Chondrocyte (in vitro differentiated cells): ENCODE results near the gene TBCE. TPM values are rescaled to one million over a fixed set of nuclear protein-coding genes. Genes with fewer than 3 reads are reported as not detected.

Experiments
- DNase-seq: peaks from one replicate; pipeline ENCODE4 v3.0.0; 2021; ENCODE audit warnings: mixed read lengths, low spot score
- H3K27ac Mint-ChIP-seq: one replicate; pipeline ENCODE4 v1.8.0; 2021; ENCODE audit warnings: mild to moderate bottlenecking, moderate library complexity, mixed read lengths; ENCODE audit not compliant: unreplicated experiment
- H3K27me3 Mint-ChIP-seq: 2 replicates; pipeline ENCODE4 v1.8.0; 2021; ENCODE audit warnings: low read depth, mixed read lengths
- H3K36me3 Mint-ChIP-seq: 2 replicates; pipeline ENCODE4 v1.8.0; 2021; ENCODE audit warnings: low read depth, mixed read lengths
- H3K4me1 Mint-ChIP-seq: 2 replicates; pipeline ENCODE4 v1.8.0; 2021; ENCODE audit warnings: low read depth, mild to moderate bottlenecking, mixed read lengths
- H3K4me3 Mint-ChIP-seq: one replicate; pipeline ENCODE4 v1.8.0; 2021; ENCODE audit warnings: mild to moderate bottlenecking, moderate library complexity, mixed read lengths; ENCODE audit not compliant: unreplicated experiment
- H3K9me3 Mint-ChIP-seq: 2 replicates; pipeline ENCODE4 v1.8.0; 2021; ENCODE audit warnings: low read depth, mixed read lengths
- long read RNA-seq: library from polyadenylated mRNA; stranded (forward); transcript quantifications from one replicate; pipeline ENCODE4 v2.0.0, GENCODE V29; 2021
- total RNA-seq: library from RNA; stranded (reverse); gene quantifications from 3 replicates; pipeline ENCODE4 v1.2.1, GENCODE V29; 2021
- TF ChIP-seq, protein P1 (sequence below): fragments of 200-600 bp; sonication (generic); IDR thresholded peaks from 2 replicates; pipeline ENCODE4 v1.5.0; 2021; ENCODE audit warnings: antibody characterized with exemption, mild to moderate bottlenecking, moderate library complexity

The TBCE gene, protein sequence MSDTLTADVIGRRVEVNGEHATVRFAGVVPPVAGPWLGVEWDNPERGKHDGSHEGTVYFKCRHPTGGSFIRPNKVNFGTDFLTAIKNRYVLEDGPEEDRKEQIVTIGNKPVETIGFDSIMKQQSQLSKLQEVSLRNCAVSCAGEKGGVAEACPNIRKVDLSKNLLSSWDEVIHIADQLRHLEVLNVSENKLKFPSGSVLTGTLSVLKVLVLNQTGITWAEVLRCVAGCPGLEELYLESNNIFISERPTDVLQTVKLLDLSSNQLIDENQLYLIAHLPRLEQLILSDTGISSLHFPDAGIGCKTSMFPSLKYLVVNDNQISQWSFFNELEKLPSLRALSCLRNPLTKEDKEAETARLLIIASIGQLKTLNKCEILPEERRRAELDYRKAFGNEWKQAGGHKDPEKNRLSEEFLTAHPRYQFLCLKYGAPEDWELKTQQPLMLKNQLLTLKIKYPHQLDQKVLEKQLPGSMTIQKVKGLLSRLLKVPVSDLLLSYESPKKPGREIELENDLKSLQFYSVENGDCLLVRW
- total RNA-seq, result 16.6 to 23.3 TPM (median 23.2 TPM) in 3 replicates
- long read RNA-seq, full-length matches to known transcripts, result 25 of 28 reads
- long read RNA-seq, partial matches to known transcripts, result 0 of 28 reads
- long read RNA-seq, other reads (novel, unspliced or antisense), result 3 of 28 reads

DNA sequence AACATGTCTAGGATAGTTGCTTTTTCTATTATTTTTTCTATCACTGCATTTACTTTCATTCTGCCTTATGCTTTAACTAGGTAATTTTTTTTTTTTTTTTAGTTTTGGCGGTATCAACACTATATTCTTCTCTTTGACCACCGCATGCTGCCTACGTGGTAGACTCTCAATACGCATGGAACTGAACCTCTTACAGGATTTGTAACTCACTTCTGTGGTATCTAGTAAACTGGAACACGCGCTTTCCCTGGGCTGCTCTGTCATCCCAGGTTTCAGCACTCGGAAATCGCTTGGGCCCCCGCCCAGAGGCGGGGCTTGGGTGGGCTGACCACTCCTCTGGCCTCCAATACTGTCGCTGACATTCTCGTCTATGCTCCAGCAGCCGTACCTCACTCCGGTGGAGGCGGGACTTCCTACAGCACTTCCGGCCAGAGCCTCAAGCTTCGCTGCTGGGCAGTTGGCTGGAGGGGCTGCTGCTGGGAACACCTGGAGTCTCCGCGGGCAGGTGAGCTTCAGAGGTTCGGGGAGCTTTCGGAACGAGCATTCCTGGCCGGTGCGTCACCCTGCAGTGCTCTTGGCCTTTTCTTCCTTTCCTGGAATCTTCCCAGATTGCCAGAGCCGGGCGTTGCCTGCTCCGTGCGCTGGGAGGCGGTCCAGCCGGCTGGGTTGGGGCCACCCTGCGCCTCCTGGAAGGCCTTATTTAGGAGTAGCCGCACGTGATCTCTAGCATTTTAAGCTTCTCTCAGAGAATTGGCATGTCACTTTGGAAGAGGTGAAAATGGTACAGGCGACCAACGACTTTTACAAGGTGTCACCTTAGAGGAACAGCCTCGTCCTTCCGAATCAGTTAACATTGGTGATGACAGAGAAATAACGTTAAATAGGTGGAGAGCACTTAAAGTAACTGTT is at the start of gene TBCE:
TBCE (plus strand) TSS at position 428 of the 909 bp plus-strand sequence. CDS start 12,623 bp downstream, outside the sequence.
- Mint-ChIP-seq H3K4me3 (peak within 1 kb of the TSS; percentile 95), H3K9me3 (no peaks in the 10 kb centered on the region), H3K4me1 (peaks cover 32% of the 10 kb centered on the region), H3K27me3 (no peaks in the 10 kb centered on the region), H3K36me3 (no peaks in the 10 kb centered on the region), H3K27ac (peak within 1 kb of the TSS; percentile 97)
- TF ChIP-seq, protein P1, sequence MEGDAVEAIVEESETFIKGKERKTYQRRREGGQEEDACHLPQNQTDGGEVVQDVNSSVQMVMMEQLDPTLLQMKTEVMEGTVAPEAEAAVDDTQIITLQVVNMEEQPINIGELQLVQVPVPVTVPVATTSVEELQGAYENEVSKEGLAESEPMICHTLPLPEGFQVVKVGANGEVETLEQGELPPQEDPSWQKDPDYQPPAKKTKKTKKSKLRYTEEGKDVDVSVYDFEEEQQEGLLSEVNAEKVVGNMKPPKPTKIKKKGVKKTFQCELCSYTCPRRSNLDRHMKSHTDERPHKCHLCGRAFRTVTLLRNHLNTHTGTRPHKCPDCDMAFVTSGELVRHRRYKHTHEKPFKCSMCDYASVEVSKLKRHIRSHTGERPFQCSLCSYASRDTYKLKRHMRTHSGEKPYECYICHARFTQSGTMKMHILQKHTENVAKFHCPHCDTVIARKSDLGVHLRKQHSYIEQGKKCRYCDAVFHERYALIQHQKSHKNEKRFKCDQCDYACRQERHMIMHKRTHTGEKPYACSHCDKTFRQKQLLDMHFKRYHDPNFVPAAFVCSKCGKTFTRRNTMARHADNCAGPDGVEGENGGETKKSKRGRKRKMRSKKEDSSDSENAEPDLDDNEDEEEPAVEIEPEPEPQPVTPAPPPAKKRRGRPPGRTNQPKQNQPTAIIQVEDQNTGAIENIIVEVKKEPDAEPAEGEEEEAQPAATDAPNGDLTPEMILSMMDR, result peak; percentile 64
- peak; percentile 96 for DNase-seq

DNA sequence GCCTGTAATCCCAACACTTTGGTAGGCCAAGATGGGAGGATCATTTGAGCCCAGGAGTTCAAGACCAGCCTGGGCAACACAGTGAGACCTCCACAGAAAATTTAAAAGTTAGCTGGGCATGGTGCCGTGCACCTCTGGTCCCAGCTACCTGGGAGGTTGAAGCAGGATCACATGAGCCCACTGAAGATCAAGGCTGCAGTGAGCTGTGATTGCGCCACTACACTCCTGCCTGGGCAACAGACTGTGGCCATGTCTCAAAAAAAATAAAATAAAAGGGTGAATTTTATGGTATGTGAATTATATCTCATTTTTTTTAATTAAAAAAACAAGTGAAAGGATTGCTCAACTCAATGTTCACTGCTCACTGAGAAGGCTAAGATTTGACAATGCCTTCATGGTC is 48.0 kb upstream of the TBCE start:
- TF ChIP-seq, protein P1, result no peak
- H3K27me3 Mint-ChIP-seq, result no peaks in the 10 kb centered on the region
- no peak overlapping the region for H3K27ac Mint-ChIP-seq

DNA sequence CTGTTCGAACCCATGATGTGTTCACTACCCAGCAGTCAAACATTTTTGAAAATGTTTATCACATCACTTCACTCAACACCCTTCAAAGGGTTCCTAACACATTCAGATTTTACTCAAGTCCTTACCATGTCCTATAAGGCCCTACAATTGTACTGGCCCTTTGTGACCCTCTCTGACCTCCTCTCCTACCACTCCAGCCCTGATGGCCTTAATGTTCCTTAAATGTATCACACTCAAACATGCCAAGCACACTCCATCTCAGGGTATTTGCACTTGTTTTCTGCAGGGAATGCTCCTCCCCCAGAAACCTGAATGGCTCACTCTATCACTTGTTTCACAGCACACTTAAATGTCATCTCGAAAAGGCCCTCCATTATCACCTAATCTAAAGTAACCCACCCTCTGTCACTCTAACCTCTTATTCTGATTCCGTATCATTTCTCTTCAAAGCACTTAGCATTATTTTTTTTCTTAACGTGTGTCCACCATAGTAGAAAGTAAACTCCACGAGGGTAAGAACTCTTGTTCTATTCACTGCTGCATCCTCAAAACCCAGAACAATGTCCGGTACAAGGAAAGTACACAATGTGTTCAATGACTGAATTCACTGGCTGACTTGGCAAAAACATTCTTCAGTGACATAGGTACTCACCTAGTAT is 46.6 kb upstream of the TBCE start:
- Mint-ChIP-seq H3K27ac (peak overlapping the region; percentile 3), H3K36me3 (peaks cover 13% of the 10 kb centered on the region), H3K27me3 (no peaks in the 10 kb centered on the region), H3K9me3 (no peaks in the 10 kb centered on the region), H3K4me1 (peaks cover 34% of the 10 kb centered on the region), H3K4me3 (no peak overlapping the region)
- TF ChIP-seq, protein P1, result no peak
- no peak for DNase-seq

More for the DNA sequence above, 48.0 kb upstream of the TBCE start:
- H3K9me3 Mint-ChIP-seq, result no peaks in the 10 kb centered on the region
- H3K4me1 Mint-ChIP-seq, result peaks cover 23% of the 10 kb centered on the region
- no peak overlapping the region for H3K4me3 Mint-ChIP-seq
- DNase-seq, result no peak
- H3K36me3 Mint-ChIP-seq, result peaks cover 13% of the 10 kb centered on the region

DNA sequence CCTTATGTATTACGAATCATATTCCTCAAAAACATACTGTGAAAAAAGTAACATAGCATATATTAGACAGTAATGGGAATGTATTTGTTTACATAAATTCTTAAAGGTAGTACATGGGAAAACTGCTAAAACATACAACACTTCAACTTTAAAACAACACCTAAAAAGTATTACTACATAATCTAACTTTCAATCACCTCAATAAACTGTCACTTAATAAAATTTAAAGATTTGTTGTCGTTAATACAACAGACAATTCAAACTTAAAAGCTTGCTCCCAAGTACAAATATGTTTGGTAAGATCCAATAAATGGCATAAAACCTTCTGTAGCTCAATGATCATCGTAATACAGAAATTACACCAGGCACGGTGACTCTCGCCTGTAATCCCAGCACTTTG is 42.9 kb upstream of the TBCE start:
- TF ChIP-seq, protein P1, result no peak
- no peaks in the 10 kb centered on the region for H3K9me3 Mint-ChIP-seq
- H3K4me3 Mint-ChIP-seq, result no peak overlapping the region
- peaks cover 36% of the 10 kb centered on the region for H3K4me1 Mint-ChIP-seq
- no peaks in the 10 kb centered on the region for H3K27me3 Mint-ChIP-seq
- H3K27ac Mint-ChIP-seq, result peak overlapping the region; percentile 81
- no peak for DNase-seq
- H3K36me3 Mint-ChIP-seq, result peaks cover 9% of the 10 kb centered on the region
